GM19467 (cell line): ENCODE data around the gene HOXB2.

ENCODE experiments used
- ATAC-seq: cut with Tn5 transposase; IDR thresholded peaks from one replicate; pipeline ENCODE4 v1.9.1; 2021; ENCODE audit warnings: mild to moderate bottlenecking, moderate library complexity; ENCODE audit not compliant: unreplicated experiment

The HOXB2 gene

DNA sequence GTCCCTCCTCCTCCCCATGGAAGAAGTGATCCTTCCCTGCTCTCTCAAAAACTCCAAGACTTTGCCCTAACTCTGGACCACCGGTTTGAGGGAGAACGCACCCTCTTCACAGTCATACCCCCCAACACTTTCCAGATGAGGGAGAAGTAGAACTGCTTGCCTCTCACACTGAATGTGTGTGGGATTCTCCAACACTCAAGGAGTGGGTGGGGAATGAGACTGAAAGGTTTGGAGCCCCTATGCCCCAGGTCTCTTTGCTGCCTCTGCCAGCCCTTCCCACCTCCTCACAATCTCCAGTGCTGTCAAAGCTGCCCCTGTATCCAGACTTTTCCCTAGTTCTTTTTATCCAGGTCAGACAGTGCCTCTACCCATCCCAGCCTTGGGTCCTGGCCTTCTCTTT is 21.8 kb upstream of the HOXB2 start:
- ATAC-seq = no peak

DNA sequence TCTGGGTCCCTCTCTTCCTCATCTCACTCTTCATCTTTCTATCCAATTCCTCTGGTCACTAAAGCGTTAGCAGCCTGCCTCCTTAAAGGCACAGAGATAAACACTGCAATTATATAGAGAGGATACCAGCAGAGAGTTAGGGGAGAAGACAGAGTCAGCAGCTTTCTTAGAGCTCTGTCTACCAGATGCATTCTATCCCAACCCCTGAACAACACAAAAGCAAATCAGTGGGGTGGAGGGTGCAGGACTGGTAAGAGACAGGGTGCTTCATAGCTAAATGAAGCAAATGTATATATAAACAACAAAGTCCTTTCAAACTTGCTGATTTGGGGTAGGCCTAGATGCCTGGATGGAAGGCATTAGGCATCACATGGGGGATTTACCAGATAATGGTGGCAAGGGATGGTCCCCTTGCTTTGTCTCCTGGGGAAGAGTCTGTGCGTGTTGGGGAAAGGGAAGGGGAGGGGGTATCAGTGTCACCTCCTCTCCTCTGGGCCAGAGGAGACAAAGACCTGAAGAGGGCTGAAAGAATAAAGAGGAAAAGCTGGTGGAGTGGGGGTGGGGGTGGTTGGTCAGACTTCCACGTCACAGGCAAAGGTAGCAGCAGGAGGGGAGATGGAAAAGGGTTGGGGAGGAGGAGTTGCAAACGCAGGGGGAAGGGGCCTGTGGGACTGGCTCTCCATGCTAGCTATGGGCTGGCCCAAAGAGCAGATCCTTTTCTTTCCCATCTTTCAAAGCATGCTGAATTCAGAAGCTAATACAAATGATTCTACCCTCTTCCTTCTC is 21.2 kb upstream of the HOXB2 start:
- ATAC-seq = no peak

DNA sequence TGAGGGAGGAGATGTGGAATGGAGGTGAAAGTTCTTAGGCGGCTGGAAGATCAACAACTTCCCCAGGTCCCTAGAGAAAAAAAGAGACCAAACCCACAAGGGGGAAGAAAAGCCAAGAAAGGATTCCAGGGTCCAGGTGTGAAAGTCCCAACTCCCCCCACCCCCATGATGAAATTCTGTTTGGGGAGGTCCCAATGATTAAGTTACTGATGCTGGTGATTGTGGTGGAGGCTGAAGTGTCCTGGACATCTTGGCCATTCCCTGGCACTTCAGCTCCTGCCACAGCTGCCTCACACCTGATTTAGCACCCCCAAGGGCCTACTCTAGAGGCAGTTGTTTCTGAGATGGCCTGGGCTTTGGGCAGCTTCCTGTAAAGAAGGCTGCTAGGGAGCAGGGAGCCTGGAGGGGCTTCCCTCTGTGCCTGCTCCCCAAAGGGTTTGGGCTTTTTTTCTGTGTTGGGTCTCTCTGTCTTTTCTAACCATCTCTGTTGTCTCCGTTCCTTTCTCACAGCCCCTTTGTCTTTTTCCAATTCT is 20.2 kb upstream of the HOXB2 start:
- no peak for ATAC-seq

DNA sequence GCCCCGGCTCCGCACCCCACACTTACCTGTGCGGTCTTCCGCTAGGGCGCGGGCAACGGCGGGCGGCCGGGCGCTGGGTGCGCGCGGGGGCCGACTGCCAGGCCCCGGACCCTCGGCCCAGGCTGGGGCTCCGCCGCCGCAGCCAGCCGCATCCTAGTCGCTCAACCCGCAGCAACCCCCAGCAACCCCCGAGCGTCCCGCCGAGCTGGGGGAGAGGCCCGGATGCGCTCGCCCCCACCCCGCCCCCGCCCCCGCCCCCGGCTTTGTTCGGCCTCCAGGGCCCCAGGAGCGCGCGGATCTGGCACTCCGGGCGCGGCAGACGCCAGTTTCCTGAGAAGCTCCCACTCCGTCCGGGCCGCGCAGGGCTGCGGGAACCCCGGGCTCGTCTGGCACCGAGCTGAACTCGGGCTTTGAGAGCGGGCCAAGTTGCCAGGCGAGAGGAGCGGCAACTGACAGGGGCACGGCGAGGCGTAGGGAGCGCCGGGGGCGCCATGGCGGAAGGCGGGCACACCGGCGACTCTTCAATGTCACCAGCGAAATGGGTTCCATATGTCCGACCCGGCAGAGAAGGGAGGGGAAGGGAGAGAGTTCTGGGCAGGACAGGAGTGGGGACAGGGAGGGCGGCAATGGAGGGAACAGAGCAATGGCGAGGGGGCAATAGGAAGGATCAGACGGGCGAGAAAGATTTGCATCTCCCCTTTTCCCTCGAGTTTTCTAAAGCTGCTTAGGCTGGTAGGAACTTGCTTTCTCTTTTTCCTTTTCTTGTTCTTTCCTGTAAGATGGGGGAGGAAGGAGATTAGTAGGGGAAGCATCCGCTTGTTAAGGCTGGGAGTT is 19.5 kb upstream of the HOXB2 start:
- ATAC-seq = no peak

DNA sequence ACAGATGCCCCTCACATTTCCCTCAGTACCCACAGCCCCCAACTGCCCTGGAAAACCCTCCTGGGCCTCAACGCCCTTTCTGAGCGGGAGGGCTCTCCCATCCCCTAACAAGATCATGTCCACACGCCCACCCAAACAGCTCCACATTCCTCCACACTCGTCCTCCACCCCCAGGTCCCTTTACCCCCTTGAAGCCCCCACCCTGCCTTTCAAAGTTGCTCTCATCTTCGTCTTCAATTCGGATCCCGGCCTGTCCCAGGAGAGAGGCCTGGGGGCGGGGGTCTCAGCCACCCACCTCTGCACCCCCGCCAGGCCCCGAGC is 18.9 kb upstream of the HOXB2 start:
- no peak for ATAC-seq

DNA sequence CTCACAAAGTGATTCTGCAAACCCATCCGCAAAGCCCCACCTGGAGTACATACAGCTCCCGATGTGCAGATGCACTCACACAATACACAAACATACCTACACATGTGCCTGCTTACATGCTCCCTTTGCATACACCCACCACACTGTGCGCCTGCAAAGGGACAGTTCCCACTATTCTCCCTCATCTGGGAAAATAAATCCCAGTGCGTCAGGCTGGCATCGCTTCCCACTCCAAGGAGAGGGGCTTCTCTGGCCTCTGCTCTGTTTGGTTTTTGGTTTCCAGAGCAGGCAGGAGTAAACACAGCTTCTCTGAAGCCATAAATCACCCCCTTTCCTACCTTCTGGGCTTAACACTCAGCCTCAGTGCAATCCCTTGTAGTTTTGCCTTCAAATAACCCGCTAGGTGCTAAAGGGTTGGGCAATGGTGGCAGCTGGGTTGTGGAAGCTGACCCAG is 18.5 kb upstream of the HOXB2 start:
- ATAC-seq = no peak

DNA sequence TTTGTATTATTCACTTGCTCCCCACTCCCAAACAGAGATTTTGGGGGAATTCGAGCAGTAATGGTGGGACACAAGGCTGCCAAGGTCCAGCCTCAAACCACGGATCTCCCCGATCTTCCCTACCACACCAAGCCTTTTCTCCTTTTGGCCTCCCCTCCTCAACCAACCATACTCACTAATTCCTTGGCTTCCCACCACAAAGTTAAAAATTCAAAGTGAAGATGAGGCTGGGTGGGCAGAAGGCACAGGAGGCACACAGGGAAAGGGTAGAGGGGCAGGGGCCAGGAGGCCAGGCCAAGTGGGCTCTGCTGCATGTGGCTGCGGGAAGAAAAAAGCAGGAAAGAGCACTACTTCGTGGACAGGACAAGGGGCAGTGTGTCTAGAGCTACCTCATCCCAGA is 18.0 kb upstream of the HOXB2 start:
- no peak for ATAC-seq

DNA sequence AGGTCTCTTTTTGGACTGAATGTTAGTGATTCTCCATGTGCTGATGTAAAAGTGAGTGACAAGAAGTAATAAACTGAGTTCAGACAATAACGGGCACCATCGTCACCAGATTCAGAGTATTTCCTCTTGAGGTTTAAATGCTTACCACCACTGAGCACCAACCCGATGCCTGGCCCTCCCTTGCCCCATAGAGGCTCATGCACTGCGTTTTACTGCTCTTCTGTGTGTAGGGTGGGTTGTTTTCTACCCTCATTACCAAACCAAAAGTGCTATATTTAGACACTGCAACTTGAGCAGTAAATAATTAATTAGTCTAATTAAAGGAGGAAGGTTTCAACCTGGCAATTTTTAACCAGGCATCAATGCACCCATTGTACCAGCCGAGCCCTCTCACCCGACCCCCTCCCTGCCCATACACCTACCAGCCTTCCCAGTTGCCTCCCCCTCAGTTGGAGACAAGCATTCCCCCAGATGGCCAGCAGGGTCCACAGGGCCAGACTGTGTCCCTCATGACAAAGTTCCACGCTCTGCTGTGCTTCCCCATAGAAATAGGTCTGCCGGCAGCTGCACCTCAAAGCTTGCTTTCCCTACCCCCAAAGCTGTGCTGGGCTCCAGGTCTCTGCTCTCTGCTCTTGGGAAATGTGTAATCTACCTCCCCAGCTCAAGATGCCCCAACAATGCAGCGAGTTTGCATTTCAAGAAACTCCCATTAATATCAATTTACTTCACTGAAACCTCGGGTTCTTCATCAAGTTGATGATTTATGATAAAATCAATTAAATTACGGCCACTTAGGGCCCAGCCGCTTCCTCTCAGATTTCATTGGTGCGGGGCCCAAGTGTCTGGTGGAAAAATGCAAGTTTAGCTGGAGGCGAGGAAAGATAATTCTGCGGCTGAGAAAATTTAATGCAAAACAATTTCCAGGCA is 17.2 kb upstream of the HOXB2 start:
- ATAC-seq = peak; percentile 60

DNA sequence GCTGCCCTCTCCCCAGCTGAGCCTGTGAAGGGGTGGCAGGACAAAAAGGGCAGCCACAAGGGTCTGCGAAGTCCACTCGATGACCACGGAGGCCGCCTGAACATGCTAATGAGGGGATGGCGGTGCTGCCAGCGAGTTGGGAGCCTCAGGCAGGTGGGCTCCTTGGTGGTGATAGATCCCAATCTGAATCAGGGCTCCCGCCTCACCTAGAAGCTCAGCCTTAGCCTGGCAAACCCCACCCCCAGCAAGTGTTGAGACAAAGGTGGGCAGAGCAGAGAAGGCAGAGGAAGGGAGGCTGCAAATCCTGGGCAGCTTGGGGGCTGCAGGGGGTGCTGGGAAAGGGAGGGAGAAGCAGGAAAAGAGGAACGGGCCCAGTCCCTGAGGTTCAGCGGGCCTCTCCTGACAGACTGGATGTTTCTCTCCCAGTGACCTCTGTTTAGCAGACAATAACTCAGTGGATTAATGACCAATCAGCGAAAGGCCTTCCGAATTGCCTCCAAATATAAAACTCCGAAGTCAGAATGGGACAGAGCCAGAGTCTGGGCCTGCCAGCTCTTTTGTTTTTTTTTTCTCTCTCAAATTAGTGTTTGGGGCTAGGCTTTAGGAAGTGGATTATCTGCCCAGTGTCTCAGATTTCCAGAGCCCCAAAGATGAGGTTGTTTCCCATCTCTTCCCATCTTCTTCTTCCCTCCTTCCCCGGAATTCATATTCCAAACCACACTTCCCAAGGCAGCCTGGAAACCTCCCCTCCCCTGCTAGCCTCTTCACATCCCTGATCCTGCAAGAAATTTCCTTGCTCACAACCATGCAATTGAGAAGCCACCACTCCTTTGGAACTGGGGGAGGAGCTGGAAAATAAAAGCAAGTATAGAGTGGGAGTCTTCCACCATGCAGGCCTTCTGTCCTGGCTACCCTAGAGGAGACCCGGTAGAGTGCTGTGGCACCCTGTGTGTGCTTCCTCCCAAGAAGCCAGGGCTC is 15.2 kb upstream of the HOXB2 start:
- no peak for ATAC-seq

DNA sequence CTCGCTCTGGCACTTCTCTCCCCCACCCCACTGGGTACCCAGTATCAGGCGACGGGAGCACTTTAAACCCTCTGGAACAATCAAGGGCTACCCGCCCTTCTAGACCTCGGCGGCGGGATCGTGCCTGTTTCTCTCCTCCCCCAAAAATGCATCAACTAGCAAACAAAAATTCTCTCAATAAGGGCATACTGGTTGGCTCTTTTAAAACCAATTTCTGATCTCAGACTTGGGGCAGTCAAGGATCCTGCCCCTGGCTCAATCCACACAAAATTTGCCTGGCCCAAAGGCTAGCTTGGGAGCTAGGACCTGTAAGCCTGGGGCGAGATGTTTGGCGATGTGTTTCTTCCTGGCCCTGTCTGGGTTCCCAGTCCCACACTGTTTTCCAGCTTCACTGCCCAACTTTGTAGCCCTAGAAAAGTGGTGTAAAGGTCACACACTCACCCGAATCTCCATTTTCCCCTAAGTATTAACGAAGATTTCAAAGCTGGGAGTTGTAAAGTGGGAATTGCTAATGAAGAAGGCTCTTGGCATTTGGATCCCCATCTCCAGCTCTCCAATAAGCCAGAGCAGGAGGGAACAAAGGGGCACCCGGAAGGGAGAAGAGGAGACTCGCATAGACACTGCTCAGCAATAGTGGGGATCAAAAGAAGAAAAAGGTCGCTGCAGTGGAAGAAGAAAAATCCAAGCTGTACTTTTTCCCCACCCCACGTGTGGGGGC is 14.4 kb upstream of the HOXB2 start:
- no peak for ATAC-seq

DNA sequence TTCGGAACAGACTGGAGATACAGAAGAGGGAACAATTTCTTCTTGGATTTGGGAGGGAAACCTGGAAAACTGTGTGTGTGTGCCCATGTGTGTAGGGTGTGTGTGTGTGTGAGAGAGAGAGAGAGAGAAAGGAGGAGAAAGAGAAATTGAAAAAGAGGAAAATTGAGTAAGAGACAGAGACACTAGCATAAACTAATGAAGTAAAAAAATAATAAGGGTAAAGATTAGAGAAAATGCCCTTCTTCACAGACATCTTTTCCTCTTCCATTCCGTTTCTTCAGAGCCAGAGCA is 13.9 kb upstream of the HOXB2 start:
- ATAC-seq = no peak

DNA sequence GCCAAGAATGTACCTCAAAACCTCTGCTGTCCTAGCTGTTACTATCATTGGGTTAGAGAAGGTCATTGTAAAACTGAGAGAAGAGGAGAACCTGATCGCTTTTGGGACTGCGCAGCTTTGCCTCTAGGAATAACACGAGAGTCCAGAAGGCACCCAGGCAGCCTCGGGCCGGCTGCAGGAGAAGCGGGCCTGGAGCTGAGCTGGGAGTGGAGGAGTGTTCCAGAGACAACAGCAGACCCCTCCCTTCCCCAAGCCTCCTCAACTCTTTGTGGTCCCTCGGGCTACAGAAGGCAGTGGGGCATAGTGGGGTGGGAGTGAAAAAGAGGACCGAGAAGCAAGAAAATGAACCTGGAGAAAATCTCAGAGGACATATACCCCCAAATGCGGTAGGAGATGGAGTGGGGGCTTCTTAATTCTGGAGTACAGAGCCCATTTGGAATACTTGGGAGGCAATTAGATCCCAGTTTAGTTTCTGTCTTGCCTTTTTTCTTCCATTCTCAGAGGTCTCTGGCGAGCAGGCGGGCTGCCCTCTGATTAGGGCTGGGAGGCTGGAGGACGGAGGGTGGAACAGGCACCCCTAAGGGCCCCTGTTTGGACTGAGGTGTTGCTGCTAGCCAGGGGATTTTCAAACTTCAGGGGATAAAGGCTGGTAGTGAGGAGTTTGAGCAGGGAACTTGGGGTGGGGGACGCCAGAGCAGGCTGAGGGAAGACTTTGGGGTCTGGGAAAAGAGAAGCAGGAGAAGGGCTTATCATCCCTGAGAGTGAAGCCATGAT is 13.3 kb upstream of the HOXB2 start:
- ATAC-seq = no peak

DNA sequence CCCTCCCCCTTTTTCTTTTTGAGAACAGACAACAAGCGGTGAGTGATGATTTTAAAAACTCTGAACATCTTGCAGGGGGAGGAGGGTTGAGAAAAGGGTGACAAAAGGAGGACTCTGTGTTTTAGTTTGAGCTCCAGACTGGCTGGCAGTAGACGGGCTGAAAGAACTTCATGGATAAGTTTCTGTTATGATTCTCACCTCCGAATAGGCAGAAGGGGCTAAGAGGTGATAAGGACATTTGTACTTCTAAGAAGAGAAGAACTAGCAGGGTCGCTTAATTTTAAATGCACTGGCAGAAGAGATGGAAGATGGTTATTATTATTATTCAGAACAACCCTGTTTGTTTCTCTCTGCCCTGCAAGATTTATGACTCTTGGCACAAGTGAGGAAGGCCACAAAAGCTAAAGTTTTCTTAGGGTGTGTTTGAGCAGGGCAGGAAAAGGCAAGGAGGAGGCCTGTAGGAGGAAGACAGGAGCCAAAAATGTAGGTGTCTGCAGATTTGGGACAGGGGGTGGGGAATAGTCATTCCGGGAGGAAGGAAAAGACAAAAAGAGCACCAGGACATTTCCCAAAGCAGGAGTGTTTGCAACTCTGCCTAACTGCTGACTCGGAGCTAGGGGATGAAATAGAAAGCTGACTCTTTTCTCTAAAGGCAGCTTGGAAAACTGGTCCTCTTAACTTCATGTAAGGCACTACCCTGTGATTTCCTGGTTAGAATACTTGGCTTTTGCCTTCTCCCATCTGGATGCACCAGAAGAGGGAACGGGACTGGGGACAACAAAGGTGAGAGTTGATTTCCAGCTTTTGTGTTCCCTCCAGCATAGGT is 11.9 kb upstream of the HOXB2 start:
- no peak for ATAC-seq

DNA sequence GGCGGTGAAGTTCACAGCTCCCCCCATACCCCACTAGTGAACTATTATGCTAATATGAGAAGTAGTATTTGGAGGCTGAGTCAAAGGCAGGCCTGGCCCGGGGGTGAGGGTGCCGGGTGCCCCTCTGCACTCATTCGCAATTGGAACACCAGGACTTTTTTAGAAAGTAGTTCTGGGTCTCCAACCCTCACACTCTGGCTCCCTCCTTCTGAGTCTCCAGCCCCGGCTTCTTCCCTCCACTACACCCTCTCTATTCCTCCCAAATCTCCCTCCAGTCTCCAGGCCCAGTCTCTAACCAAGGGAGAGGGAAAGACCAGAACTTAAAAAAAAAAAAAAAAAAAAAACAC is 11.3 kb upstream of the HOXB2 start:
- ATAC-seq = no peak

DNA sequence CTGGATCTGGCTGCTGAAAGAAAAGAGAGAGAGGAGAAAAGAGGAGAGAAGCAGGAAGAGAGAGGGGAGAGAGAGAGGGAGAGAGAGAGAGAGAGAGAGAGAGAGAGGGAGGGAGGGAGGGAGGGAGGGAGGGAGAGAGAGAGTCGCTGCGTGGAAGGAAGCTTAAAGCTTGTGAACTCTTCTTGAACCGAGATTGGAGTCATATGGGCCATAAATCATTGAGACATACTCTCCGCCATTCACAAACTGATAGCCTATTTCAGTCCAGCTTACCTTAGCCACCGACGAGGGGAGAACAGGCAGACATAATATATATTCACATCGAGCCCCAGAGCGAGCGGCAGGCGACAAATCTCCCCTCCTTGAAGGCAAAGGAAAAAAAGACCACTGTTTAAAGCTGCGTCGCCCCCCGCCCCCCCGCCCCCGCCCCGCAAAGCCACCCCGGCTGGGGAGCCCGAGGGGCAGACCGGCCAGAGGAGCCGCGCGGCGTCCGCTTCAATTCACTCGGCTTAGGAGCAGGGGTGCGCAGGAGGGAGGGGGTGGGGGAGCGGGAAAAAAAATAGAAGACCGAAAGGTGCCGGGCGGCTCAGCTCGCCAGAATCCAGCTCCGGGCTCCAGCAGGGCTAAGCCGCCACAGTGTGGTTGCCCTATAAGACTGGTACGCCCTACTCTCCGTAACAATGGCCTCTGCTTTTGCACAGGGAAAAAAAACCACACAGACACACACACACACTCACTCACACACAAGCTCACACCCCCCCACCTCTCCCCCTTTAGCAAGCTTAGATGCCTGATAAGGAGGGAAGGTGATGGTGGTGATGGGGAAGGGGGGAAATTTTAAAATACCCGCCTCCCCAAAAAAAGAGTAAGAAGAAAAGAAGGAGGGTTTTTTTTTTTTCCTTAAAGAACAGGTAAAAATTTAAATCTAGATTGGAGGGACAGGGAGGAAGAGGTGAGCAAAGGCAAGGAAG is 10.6 kb upstream of the HOXB2 start:
- ATAC-seq = no peak

DNA sequence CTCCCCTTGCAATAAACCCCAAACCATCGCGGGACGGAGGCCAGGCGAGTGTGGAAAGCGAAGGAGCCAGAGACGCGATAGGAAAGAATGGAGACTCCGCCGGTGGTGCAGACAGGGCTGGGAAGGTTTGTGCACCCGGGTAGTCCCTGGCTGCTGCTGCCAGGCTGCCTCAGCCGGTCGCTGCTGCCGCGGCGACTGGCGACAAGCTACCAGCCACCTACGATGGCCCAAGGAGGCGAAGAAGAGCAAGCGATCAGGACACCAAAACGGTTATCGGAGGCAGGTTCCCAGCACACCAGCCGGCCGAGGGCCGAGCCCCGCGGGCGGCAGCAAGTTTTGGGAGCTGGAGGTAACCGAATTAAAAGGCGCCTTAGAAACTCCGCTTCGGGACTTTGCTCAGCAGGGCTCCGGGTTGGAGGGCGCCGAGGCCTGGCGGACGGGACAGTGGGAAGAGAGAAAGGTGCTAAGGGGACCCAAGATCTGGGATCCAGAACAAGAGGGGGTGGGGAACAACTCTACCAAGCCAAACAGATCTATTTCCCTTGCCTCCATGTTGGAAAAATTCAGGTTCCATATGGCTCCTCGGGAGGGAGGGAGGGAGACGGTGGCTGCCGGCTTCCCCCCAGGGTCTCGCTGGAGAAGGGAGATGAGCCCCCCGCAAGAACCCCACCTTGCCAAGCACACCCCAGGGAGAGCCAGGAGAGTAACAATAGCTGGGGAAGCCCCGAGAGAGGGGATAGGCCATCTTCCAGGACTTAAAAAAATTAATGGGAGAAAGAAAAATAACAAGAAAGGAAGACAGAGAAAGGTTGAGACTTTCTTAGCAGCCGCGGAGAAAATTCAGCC is 9.7 kb upstream of the HOXB2 start:
- ATAC-seq = no peak
